NCI-H2081 treated with DMSO at 0.1 percent for 48 hours (cell line): ENCODE data around the gene MGAT5B.
"Not testable (repeated sequence)": the region's sequence is repeated elsewhere in the genome, so short reads cannot be mapped to it uniquely, and the experiment has no call there.

Source experiments
- DNase-seq: peaks from one replicate; lab custom pipeline; 2025; lab: John Stamatoyannopoulos, UW

MGAT5B gene

GRCh38 chr17:76847031-76847430, 21.2 kb upstream of the MGAT5B start:
- DNase-seq = no peak

- no peak for DNase-seq
These were observed 19.5 kb upstream of the MGAT5B start for GRCh38 chr17:76848670-76849069.

GRCh38 chr17:76849160-76849559, 19.0 kb upstream of the MGAT5B start:
- DNase-seq = not testable (repeated sequence)

GRCh38 chr17:76852843-76853242, 15.4 kb upstream of the MGAT5B start:
- DNase-seq = no peak

DNA sequence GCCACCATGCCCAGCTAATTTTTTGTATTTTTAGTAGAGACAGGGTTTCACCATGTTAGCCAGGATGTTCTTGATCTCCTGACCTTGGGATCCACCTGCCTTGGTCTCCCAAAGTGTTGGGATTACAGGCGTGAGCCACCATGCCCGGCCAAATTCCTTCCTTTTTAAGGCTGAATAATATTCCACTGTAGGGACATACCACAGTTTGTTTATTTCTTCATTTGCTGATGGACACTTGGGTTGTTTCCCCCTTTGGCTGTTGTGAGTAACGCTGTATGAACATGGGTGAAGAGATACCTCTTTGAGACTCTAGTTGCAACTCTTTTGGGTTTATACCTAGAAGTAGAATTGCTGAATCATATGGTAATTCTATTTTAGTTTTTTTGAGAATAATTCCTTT, 13.1 kb upstream of the MGAT5B start:
- no peak for DNase-seq

DNA sequence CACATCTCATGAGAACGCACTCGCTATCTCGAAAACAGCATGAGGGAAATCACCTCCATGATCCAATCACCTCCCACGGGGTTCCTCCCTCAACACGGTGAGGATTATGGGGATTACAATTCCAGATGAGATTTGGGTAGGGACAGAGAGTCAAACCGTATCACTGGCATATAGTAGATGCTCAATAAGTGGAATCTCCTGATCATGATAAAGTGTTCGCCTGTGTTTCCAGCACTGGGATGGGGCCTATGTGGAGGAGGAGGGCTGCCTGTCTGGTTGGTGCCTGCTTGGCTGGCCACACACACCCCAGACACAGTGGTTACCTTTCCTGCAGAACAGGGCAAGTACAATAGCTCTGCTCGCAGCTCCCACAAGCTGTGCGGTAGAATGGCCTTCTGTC, 6.1 kb upstream of the MGAT5B start:
- no peak for DNase-seq

- DNase-seq = no peak
These were observed 5.7 kb upstream of the MGAT5B start for GRCh38 chr17:76862494-76862893.

GRCh38 chr17:76864024-76864423, 4.2 kb upstream of the MGAT5B start:
- no peak for DNase-seq

DNA sequence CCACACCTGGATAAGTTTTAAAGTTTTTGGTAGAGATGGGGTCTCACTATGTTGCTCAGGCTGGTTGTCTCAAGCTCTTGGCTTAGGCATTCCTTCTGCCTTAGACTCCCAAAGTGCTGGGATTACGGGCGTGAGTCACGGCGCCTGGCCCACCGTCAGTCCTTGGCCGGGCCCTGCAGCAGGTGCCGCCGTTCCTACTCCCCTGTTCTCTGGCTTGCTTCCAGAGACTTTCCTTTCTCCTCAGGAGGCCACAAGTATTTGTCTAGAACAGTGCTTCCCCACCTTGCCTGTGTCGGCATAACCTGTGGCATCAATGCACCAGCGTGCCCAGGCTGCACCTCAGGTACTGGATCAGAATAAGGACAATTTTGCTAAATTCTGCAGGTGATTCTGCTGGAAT, 3.0 kb upstream of the MGAT5B start:
- DNase-seq = no peak

DNA sequence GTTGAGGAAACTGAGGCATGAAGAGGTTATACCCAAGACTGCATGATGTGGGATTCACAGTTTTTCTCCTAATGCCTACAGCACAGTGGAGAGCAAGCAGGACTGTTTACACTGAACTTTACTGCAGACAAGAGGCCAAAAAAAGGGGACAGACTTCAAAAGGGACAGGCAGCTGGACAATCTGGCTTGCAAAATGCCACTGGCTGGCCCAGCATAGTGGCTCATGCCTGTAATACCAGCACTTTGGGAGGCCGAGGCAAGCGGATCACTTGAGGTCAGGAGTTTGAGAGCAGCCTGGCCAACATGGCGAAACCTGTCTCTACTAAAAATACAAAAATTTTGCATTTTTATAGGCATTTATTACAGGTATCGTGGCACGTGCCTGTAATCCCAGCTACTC, 2.0 kb upstream of the MGAT5B start:
- DNase-seq = no peak

GRCh38 chr17:76866774-76867577, 1.2 kb upstream of the MGAT5B start:
- DNase-seq = no peak

GRCh38 chr17:76867578-76868175, 527 bp upstream of the MGAT5B start:
- no peak for DNase-seq

DNA sequence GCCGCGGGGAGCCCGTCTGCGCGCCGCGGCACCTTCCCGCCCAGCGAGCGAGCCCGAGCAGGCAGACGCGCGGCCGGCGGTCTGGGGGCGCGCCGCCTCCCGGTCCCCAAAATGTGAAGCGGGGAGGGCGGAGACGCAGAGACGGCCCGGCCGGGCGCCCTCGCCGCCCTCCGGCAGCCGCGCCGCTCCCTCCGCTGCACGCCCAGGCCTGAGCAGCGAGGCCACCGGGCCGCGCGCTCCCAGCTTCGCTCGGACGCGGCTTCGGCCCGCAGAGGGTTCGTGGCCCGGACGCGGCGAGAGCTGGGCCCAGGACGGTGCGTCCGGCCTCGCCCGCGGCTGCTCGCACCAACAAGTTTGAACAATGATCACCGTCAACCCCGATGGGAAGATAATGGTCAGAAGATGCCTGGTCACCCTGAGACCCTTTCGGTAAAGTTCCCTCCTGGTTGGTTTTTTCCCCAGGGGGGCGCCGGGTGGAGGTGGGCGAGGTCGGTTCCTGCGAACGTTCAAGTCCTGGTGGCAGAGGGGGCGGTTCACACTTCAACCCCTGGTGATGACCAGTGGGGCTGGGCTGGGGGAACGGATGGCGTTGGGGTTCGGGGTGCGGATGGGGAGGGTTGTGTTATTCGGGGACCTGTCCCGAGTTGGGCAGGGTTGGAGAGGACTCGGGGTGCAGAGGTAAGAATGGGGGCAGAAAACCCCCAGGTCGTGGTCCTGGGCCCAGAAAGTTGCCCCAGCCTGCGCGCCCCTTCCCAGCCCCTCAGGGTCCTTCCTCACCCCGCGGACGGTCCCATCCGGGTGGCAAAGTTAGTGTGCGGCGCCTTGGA, 678 bp downstream of the MGAT5B start:
- DNase-seq = no peak

DNA sequence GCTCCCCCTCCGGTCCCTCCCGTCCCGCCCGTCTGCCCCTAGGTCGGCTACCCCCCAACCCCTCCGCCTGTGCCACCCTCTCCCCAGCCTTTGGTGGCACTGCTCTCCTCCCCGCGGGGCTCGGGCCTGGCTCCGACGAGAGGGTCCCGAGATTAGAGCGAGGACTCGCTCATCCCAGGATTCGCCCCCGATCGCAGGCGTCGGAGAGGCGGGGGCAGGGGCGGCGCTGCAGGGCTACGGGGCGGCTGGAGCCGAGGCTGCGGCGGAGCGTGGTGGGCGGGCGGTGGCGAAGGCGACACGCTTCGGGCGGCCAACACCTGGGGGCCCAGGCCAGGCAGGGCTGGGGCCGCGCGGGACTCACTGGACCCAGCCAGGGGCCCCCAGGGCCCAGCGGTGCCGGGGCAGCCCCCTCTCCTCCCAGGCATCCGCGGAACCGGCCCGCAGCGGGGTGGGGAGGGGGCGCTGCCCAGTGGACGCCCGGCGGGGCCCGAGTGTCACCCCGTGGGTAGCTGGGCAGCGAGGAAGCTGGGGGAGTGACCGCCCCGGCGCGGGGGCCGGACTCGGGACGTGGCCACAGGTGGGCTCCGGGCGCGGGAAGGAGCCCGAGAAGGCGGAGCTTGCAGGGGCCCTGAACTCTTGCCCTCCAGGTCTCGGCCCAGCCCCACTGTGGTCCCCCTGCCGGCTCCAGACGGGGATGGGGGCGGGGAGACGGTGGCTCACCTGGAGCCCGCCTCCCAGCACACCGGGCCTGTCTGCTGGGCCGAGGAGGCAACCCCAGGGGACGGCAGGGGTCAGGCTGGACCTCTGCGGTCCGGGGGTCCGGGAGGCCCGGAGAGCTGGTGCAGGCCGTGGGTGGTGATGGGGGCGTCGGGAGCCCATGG, 1.5 kb downstream of the MGAT5B start:
- DNase-seq = no peak

GRCh38 chr17:76870377-76870714, 2.1 kb downstream of the MGAT5B start:
- no peak for DNase-seq

DNA sequence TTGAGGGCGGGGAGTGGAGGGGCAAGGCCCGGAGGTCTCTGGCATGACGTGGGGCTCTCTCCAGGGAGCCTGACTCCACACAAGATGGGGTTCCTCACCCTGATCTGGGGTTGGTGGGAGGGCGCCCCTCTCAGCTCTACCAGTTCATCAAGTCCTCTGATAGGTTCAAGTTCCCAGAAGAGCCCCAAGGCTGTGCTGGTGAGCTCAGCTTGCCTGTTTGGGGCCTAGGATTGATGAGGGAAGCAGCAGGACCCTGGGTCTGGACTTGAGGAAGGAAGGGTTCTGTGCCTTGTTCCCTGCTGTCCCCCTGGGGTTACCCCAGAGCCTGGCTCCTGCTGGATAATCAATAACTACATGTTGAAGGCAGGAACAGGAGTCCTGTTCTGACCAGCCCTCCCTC, 3.5 kb downstream of the MGAT5B start:
- no peak for DNase-seq

DNA sequence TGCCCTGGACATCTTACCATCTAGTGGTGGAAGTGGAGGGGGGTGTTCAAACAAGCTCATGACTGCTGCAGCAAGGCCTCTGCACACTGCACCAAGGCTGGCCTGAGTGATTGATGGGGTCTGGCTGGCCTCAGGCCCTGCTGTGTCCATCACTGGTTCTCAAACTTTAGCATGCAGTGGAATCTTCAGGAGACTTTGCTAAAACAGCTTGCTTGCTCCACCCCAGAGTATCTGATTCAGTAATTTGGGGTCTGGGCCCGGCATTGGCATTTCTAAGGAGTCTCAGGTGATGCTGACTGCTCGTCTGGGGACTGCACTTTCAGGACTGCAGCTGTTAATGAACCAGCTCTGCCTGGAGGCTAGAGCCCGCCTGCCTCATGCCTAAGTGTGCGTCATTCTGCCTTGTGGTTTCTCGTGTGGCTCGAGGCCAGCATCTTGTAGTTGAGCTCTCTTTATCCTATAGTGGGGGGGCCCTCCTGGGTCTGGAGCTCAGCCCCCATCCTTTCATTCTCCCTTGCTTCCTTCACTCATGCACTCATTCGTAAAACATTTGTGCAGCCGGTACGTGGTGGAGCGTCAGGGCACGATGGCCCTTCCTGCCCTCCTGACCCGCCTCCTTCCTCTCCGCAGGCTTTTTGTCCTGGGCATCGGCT, 4.1 kb downstream of the MGAT5B start:
- no peak for DNase-seq

DNA sequence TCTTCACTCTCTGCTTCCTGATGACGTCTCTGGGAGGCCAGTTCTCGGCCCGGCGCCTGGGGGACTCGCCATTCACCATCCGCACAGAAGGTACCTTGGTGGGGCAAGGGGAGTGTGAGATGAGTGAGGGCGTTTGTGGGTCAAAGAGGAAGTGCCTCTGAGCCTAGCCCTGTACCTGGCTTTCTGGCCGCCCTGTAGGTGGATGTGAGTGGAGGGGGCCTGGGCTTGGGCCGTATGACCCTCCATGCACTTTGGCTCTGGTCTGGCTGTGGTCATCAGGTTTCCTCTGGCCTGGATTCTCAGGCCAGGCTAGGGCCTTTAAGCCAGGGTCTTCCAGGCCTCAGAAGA, 4.6 kb downstream of the MGAT5B start:
- DNase-seq = no peak

DNA sequence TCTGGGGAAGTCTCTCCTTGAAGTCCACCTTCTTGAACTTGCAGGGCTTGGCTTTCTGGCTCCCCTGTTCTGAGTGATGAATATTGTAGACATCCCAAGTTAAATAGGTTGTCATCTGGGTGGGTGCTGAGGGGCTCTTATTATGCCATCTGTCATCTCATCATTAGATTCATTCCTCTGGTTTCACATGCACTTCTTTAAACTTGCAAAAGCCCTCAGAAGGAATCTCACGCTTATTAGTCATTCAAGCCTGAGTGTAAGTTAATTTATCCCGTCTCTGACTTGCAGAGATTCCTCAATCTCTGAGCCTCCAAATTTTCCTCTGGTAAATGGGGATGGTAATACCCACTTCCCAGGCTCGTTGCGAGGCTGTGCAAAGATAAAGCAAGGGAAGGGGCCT, 5.7 kb downstream of the MGAT5B start:
- no peak for DNase-seq

DNA sequence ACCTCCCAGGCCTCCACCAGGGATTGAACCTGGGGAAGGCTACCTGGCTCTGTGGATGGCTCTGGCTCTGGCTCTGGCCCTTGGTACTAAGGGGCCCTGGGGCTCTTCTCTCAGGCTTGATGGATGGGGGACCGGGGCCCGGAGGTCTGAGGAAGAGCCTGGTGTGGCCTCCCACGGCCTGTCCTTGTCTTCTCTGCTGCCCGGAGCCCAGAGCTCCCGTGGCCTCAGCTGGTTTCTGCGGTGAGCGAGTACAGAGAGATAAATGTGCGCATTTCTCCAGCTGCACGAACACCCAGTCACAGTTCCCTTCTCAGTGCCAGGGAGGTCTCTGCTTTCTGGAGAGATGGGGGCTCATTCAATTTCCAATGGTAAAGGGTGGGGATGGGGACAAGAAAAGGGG, 9.2 kb downstream of the MGAT5B start:
- DNase-seq = no peak

DNA sequence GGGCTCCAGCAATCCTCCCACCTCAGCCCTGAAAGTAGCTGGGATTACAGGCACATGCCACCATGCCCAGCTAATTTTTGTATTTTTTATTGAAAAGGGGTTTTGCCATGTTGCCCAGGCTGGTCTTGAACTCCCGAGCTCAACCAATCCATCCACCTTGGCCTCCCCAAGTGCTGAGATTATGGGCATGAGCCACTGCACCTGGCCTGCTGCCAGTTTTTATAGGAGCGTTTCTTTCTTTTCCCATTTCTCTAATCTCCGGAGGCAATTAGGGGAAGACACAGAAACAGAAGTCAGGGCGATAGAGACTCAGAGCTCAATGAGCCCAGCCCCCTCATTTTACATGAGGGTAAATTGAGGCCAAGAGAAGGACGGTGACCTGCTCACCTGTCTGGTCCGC, 10.4 kb downstream of the MGAT5B start:
- DNase-seq = no peak

- DNase-seq = no peak
These were observed 11.1 kb downstream of the MGAT5B start for GRCh38 chr17:76879254-76879653.
